GM18520 (cell line): Measurements from ENCODE around the gene LPCAT1.
"Not testable (repeated sequence)": the region's sequence is repeated elsewhere in the genome, so short reads cannot be mapped to it uniquely, and the experiment has no call there.

ENCODE experiments used
- ATAC-seq: cut with Tn5 transposase; IDR thresholded peaks from one replicate; pipeline ENCODE4 v1.9.1; 2021; ENCODE audit not compliant: unreplicated experiment

Gene LPCAT1

DNA sequence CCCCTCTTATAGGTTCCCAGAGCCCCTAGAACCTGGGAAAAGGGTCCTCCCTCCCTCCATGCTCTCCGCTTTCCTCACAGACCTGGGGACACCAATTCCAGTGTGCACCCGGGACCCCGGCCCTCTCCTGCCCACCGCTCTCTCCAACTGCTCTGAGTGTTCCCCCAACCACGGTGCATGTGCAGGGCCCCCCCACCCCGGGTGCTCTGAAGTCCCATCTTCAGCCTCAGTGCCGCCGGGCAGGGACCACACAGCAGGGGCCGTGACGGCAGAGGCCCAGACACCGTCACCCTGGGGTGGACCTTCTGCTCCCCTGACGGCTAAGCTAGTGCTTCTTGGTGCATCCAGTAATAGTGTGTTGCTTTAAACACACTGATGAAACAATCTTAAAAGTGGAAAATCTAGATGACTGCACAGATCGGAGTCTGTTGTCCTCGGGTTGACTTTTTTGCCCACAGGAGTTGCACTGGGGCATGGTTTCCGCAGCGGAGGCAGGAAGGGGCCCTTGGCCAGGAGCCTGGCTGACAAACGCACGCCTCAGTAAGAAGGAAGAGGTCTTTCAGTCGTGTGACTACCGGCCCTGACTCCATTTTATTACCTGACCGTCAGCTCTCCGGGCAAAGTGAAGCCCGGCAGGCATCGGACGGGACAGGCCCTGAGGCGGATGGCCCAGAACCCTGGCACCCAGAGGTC is 42.3 kb downstream of the LPCAT1 start:
- no peak for ATAC-seq

- ATAC-seq = no peak
Measured at GRCh38 chr5:1480806-1481205, 43.0 kb downstream of the LPCAT1 start.

- ATAC-seq = no peak
Measured at GRCh38 chr5:1480217-1480616, 43.5 kb downstream of the LPCAT1 start.

GRCh38 chr5:1479581-1480188 is 44.1 kb downstream of the LPCAT1 start:
- ATAC-seq = no peak

DNA sequence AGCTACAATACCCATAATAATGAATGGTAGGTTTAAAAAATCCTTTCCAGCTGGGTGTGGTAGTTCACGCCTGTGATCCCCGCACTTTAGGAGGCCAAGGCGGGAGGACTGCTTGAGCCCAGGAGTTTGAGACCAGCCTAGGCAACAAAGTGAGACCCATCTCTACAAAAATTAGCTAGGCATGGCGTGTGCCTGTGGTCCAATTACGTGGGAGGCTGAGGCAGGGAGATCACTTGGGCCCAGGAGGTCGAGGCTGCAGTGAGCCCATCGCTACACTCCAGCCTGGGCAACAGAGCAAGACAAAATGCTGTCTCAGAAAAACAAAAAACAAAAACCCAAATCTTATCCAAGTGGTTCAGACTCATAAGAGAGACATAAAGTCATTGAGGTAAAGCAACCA is 44.7 kb downstream of the LPCAT1 start:
- ATAC-seq = no peak

- ATAC-seq = no peak
Measured at GRCh38 chr5:1478271-1479035, 45.3 kb downstream of the LPCAT1 start.

- ATAC-seq = no peak
Measured at GRCh38 chr5:1477341-1477740, 46.4 kb downstream of the LPCAT1 start.

GRCh38 chr5:1476967-1477310 is 46.8 kb downstream of the LPCAT1 start:
- ATAC-seq = no peak

DNA sequence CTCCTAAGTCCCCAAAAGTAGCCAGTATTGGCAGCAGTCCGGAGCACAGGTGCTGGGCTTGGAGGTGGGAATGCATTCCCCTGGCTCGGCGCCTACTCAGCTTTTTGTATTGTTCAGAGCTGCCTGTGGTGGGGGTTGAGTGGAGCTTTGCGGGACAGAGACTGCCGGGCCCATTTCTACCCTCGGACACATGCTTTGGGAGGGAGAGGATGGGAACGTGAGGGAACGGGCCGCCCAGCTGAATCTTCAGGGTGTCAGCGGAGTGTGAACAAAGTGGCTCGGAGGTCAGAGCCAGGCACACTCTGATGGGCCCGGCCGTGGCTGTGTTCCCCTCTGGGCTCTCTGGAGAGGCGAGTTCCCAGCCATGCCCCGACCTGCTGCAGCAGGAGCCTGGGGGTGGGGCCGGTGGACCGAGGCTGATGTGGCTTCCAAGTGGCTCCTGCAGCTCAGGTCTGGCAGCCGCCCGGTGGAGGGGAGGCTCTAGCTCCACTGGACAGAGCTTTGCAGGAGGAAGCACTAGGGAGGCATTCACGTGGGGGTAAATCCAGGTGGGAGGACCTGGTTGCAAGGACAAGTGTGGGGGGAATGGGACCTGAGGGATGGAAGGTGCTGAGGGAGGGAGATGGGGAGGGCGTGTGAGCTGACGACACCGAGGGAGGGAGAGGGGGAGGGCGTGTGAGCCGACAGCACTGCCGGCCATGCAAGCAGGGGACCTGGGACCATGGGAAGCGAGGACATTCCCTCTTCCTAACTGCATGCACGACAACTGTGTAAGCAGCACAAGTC is 47.4 kb downstream of the LPCAT1 start:
- ATAC-seq = no peak

- not testable (repeated sequence) for ATAC-seq
Measured at GRCh38 chr5:1475544-1475900, 48.2 kb downstream of the LPCAT1 start.

GRCh38 chr5:1474866-1475543 is 48.8 kb downstream of the LPCAT1 start:
- ATAC-seq = no peak

- ATAC-seq = no peak
Measured at GRCh38 chr5:1474183-1474839, 49.4 kb downstream of the LPCAT1 start.

DNA sequence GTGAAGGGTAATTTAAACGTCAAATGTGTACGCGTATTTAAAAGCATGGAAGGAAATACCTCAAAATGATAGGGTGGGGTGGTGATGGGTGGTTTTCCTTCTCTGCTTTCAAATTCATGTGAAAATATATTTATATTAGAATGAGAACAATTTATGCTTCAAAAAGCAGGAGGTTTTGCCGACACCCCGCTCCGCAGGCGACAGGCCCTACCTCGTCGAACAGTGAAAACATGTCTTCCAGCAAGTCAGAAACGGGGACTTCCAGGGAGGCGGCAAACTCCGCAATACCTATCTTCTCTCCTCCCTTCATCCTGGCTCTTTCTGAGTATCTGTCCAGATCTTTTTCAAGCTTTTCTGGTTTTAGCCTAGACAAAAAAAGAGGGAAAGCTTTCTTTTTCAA is 50.0 kb downstream of the LPCAT1 start:
- ATAC-seq = no peak

GRCh38 chr5:1472964-1473628 is 50.7 kb downstream of the LPCAT1 start:
- no peak for ATAC-seq

GRCh38 chr5:1471997-1472963 is 51.5 kb downstream of the LPCAT1 start:
- ATAC-seq = no peak

GRCh38 chr5:1471240-1471853 is 52.4 kb downstream of the LPCAT1 start:
- ATAC-seq = no peak

DNA sequence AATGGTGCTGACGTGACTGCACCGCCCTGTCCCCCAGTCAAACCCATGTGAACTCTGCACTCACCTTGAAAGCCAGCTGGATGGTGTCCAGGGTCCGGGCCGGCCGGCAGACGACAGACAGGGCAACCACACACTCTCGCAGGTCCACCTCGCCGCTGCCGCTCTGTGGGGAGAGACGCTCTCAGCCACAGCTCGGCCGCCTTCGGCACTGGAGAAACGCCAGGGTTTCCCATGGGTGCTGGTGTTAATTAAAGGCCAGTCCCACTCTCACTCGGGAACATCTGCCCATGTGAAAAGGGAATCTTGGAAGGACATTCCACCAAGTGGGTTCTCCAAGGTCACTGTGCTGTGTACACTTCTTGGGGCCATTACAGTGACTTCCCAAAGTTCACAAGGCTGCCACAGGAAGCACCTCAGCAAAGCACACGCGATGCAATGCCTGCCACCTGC is 53.0 kb downstream of the LPCAT1 start:
- ATAC-seq = no peak
